Measurements from ENCODE around the gene RPS6KC1.
"Not testable (repeated sequence)": the region's sequence is repeated elsewhere in the genome, so short reads cannot be mapped to it uniquely, and the experiment has no call there.

The RPS6KC1 gene

GRCh38 chr1:213160442-213160841, 109.4 kb downstream of the RPS6KC1 start:
- DNase-seq: not testable (repeated sequence)

- no peak for DNase-seq
Measured at GRCh38 chr1:213162338-213162737, 111.3 kb downstream of the RPS6KC1 start.

GRCh38 chr1:213162862-213163261, 111.8 kb downstream of the RPS6KC1 start:
- no peak for DNase-seq

GRCh38 chr1:213163278-213163711, 112.3 kb downstream of the RPS6KC1 start:
- DNase-seq: no peak

GRCh38 chr1:213164561-213164960, 113.5 kb downstream of the RPS6KC1 start:
- DNase-seq: no peak

GRCh38 chr1:213166852-213167251, 115.8 kb downstream of the RPS6KC1 start:
- DNase-seq: no peak

- DNase-seq: no peak
Measured at GRCh38 chr1:213171711-213172110, 120.7 kb downstream of the RPS6KC1 start.

GRCh38 chr1:213176341-213176740, 125.3 kb downstream of the RPS6KC1 start:
- no peak for DNase-seq

GRCh38 chr1:213179784-213180183, 128.7 kb downstream of the RPS6KC1 start:
- DNase-seq: no peak

GRCh38 chr1:213180833-213181232, 129.8 kb downstream of the RPS6KC1 start:
- DNase-seq: no peak

GRCh38 chr1:213183036-213183672, 132.1 kb downstream of the RPS6KC1 start:
- no peak for DNase-seq

- DNase-seq: no peak
Measured at GRCh38 chr1:213186168-213186567, 135.1 kb downstream of the RPS6KC1 start.

GRCh38 chr1:213192026-213192425, 141.0 kb downstream of the RPS6KC1 start:
- no peak for DNase-seq

GRCh38 chr1:213194383-213194782, 143.3 kb downstream of the RPS6KC1 start:
- no peak for DNase-seq

GRCh38 chr1:213194855-213195254, 143.8 kb downstream of the RPS6KC1 start:
- no peak for DNase-seq

- DNase-seq: not testable (repeated sequence)
Measured at GRCh38 chr1:213196328-213197054, 145.4 kb downstream of the RPS6KC1 start.

GRCh38 chr1:213200630-213201029, 149.6 kb downstream of the RPS6KC1 start:
- DNase-seq: no peak

- no peak for DNase-seq
Measured at GRCh38 chr1:213201380-213202155, 150.5 kb downstream of the RPS6KC1 start.

GRCh38 chr1:213211201-213211600, 160.2 kb downstream of the RPS6KC1 start:
- DNase-seq: no peak

GRCh38 chr1:213219076-213219475, 168.0 kb downstream of the RPS6KC1 start:
- DNase-seq: not testable (repeated sequence)

GRCh38 chr1:213221209-213221608, 170.2 kb downstream of the RPS6KC1 start:
- no peak for DNase-seq

GRCh38 chr1:213227458-213227857, 176.4 kb downstream of the RPS6KC1 start:
- DNase-seq: no peak

- no peak for DNase-seq
Measured at GRCh38 chr1:213231795-213232231, 180.8 kb downstream of the RPS6KC1 start.

GRCh38 chr1:213242883-213243282, 191.8 kb downstream of the RPS6KC1 start:
- no peak for DNase-seq
